Measurements from ENCODE around the gene ZNF865. TPM values are rescaled to one million over a fixed set of nuclear protein-coding genes. Genes with fewer than 3 reads are reported as not detected.

ZNF865 gene
- total and polyA plus RNA-seq, 2 of the 8 experiments (the other 6 are each of a cell fraction or from before 2014, with no cell fraction given), result 3.5 to 13.6 TPM

DNA sequence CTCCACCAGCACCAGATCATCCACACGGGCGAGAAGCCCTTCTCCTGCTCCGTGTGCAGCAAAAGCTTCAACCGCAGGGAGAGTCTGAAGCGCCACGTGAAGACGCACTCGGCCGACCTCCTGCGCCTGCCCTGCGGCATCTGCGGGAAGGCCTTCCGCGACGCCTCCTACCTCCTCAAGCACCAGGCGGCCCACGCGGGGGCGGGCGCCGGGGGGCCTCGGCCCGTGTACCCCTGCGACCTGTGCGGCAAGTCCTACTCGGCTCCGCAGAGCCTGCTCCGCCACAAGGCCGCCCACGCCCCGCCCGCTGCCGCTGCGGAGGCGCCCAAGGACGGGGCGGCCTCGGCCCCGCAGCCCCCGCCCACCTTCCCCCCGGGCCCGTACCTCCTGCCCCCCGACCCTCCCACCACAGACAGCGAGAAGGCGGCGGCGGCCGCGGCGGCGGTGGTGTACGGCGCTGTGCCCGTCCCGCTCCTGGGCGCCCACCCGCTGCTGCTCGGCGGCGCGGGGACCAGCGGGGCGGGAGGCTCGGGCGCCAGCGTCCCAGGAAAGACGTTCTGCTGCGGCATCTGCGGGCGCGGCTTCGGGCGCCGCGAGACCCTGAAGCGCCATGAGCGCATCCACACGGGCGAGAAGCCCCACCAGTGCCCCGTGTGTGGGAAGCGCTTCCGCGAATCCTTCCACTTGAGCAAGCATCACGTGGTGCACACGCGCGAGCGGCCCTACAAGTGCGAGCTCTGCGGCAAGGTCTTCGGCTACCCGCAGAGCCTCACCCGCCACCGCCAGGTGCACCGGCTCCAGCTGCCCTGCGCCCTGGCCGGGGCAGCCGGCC is 9.5 kb downstream of the ZNF865 start:
- POLR2A ChIA-PET (ENCODE audit: partially characterized antibody), result interaction anchor here (1.1 to 1.7 kb wide), 5 partner anchors 10 to 120 kb away, joined by 3 to 4 read pairs (median 3); partner anchors contain the start of genes ZNF580 and ZNF784
- no peak overlapping the region for H3K4ac ChIP-seq (replicated peaks; ENCODE audit: insufficient read length, low read depth, low read length)
- H3K79me1 ChIP-seq (ENCODE audit: low read depth, low read length), result no peaks in the 10 kb centered on the region; the same call in 1 of the 2 replicates
- no peaks in the 10 kb centered on the region for H3K23me2 ChIP-seq (ENCODE audit: low read depth, low read length)
- H3K9ac ChIP-seq (replicated peaks in 1 of 4; ENCODE audit: extremely low read depth in 1 of 4, low read depth in 3 of 4, low read length in 3 of 4), result no peak overlapping the region
- H3K36me3 ChIP-seq (ENCODE audit: control insufficient read depth in 2 of 4, insufficient read depth in 4 of 4, low read length in 3 of 4), result peaks cover 0 to 30% (median 2%) of the 10 kb centered on the region in 4 experiments; a peak in 5 of 8 replicates
- H4K20me1 ChIP-seq (replicated peaks in 1 of 2; ENCODE audit: control insufficient read depth in 1 of 2, insufficient read depth in 2 of 2, low read length in 2 of 2), result peaks cover 4 to 18% of the 10 kb centered on the region in 2 experiments
- 95% methylated on average over 66 of the region's 98 CpGs; no CpG with 5 or more reads in 1 of the 2 experiments for WGBS, 2 experiments (ENCODE audit: extremely low coverage in 1 of 2, insufficient coverage in 1 of 2, insufficient read length in 1 of 2, insufficient replicate concordance in 2 of 2, low coverage in 1 of 2, low lambda C conversion rate in 2 of 2, missing lambda C conversion rate in 1 of 2)
- no peak overlapping the region for H3K27ac ChIP-seq (ENCODE audit: low read depth, low read length)
- TF ChIP-seq SP1 (IDR thresholded peaks at IDR 0.05; ENCODE audit: low read depth, low read length) (no peak), POLR2AphosphoS5 (IDR thresholded peaks at IDR 0.05; ENCODE audit: low read depth, low read length) (no peak), FOSL1 (IDR thresholded peaks at IDR 0.05; ENCODE audit: insufficient read depth, low read depth, low read length) (no peak), EGR1 (IDR thresholded peaks at IDR 0.05; ENCODE audit: borderline replicate concordance, low read depth, low read length) (no peak)
- H2AK5ac ChIP-seq (ENCODE audit: low read depth, low read length), result no peak overlapping the region
- H4K91ac ChIP-seq (replicated peaks; ENCODE audit: insufficient read length, low read length), result no peak overlapping the region
- no peak overlapping the region for H3K23ac ChIP-seq (ENCODE audit: insufficient read length)
- no peak overlapping the region for H3K18ac ChIP-seq (ENCODE audit: extremely low read depth, low read length)
- DNase-seq (ENCODE audit: low read depth in 1 of 2, low spot score in 2 of 2), result no peak
- H3K4me2 ChIP-seq (ENCODE audit: insufficient read depth in 1 of 2, low read depth in 2 of 2, low read length in 2 of 2), result no peak overlapping the region
- H2BK15ac ChIP-seq (ENCODE audit: low read length), result no peak overlapping the region
- peaks cover 0 to 2% (median 0%) of the 10 kb centered on the region in 4 experiments; a peak in 1 of 7 replicates for H3K27me3 ChIP-seq (replicated peaks in 1 of 4; ENCODE audit: control insufficient read depth in 3 of 4, extremely low read depth in 1 of 4, insufficient read depth in 3 of 4, low read length in 3 of 4)
- H4K5ac ChIP-seq (ENCODE audit: insufficient read length, low read depth, low read length), result no peak overlapping the region
- H4K8ac ChIP-seq (ENCODE audit: extremely low read depth, insufficient read depth, low read length), result no peak overlapping the region
- no peaks in the 10 kb centered on the region for H3K4me1 ChIP-seq (replicated peaks in 1 of 4; ENCODE audit: control insufficient read depth in 3 of 4, insufficient read depth in 4 of 4, low read length in 3 of 4)
- H3K9me3 ChIP-seq (ENCODE audit: insufficient read depth in 2 of 2, low read depth in 1 of 2, low read length in 1 of 2), result no peaks in the 10 kb centered on the region; a peak in 1 of 4 replicates
- no peak overlapping the region for H2BK12ac ChIP-seq (ENCODE audit: low read depth, low read length)
- H2BK5ac ChIP-seq (ENCODE audit: low read depth, low read length), result no peak overlapping the region
- no peak overlapping the region for H2BK20ac ChIP-seq (ENCODE audit: low read length)
- FAIRE-seq, result no peak
- no peak overlapping the region for H2BK120ac ChIP-seq (replicated peaks; ENCODE audit: low read depth, low read length)
- no peak overlapping the region for H3K14ac ChIP-seq (ENCODE audit: insufficient read length)
- CTCF ChIA-PET (ENCODE audit: partially characterized antibody), result interaction anchor here (1.1 kb wide), 1 partner anchor 9 kb away, joined by 4 read pairs; the partner anchor contains the start of gene ZNF865
- H3K4me3 ChIP-seq (ENCODE audit: extremely low read depth in 1 of 4, insufficient read depth in 2 of 4, low read depth in 3 of 4, low read length in 4 of 4), result no peak overlapping the region
- H3K56ac ChIP-seq (replicated peaks; ENCODE audit: insufficient read length, low read depth, low read length), result no peak overlapping the region
- H2AFZ ChIP-seq (ENCODE audit: low read length), result no peak overlapping the region
- no peaks in the 10 kb centered on the region for H3K79me2 ChIP-seq (ENCODE audit: control insufficient read depth in 1 of 2, insufficient read depth in 2 of 2, low read length in 2 of 2)

All from H1 (cell line).